HG03039 (cell line): ENCODE results near the gene DYRK3.

Experiments
- ATAC-seq: cut with Tn5 transposase; IDR thresholded peaks from one replicate; pipeline ENCODE4 v1.9.1; 2021; ENCODE audit warnings: mild to moderate bottlenecking, moderate library complexity; ENCODE audit not compliant: unreplicated experiment

The DYRK3 gene

GRCh38 chr1:206681359-206681758 lies 46.0 kb downstream of the DYRK3 start:
- ATAC-seq, result no peak

- no peak for ATAC-seq
These were observed 46.8 kb downstream of the DYRK3 start for GRCh38 chr1:206682111-206682510.

DNA sequence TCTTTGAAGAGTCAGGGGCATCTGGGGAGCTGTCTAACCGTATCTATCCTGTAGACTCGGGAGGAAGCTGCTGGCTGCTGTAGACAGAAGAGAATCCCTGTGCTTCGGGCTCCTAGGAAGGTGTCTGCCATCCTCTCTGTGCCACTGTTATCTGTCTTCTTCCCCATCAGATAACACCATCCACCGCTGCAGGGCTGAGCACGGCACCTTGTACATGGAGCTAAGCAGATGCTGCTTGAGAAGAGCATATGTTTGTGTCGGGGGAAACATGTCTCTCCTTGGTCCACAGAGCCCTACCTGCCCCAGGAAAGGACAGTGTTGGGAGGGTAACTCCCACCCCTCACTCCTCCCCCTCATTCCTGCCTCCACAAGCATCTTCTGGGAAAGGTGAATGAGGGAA lies 48.0 kb downstream of the DYRK3 start:
- no peak for ATAC-seq

DNA sequence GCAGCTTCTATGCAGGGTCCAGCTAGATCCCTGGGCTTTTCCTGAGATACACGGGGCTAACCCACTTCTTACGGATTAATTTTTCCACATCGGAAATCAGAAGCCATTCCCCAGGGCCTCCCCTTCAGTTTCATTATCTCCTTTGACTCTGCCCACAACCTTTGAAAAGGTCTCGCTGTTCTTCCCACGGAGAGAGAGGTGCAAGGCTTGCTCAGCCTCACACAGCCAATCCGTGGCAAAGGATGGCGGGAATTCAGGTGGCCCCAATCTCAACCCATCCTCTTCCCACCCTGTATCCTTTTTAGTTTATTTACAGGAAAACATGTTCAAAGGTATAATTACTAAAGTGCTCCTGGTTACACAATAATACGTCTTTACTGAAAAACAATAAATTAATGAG lies 48.7 kb downstream of the DYRK3 start:
- no peak for ATAC-seq

DNA sequence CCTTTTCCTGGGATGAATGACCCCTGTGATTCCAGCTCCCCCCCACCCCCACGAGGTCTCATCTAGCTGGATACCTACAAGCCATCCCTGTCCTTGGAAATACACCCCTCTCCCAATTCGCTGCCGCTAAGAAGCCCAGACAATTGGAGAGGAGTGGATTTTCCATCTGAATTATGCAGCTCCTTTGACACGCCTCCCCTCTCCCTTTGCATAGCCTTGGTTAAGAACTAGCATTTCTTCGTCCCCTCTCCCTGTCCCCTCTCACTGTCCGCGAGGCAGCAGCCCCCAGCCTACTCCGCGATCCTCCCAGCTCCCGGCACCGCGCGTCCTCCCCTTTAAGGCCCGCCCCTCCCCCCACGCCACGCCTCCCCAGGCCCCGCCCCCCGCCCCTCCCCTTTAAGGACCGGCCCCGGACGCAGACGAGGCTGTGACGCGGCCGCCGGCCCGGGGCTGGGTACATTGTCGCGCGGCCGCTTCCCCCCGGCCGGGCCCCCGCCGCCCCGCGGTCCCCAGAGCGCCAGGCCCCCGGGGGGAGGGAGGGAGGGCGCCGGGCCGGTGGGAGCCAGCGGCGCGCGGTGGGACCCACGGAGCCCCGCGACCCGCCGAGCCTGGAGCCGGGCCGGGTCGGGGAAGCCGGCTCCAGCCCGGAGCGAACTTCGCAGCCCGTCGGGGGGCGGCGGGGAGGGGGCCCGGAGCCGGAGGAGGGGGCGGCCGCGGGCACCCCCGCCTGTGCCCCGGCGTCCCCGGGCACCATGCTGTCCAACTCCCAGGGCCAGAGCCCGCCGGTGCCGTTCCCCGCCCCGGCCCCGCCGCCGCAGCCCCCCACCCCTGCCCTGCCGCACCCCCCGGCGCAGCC lies 49.4 kb downstream of the DYRK3 start, which contains the start of gene MAPKAPK2:
TSS of gene MAPKAPK2 (plus strand) at position 428 of the 856 bp plus-strand sequence. CDS start at position 753, 325 bp downstream.
- ATAC-seq, result peak; percentile 36

DNA sequence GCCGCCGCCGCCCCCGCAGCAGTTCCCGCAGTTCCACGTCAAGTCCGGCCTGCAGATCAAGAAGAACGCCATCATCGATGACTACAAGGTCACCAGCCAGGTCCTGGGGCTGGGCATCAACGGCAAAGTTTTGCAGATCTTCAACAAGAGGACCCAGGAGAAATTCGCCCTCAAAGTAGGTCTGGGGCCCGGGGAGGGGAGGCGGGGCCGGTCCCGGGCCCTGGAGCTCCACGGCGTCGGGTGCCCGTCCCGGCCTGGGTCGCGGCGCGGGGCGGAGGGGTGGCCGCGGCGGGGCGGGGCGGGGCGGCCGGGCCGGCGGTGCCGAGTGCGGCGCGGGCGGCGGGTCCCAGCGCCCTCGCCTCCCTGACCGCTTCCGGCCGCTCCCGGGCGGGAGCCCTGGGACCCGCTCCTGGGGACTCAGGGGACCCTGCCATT lies 50.0 kb downstream of the DYRK3 start:
- peak; percentile 25 for ATAC-seq

DNA sequence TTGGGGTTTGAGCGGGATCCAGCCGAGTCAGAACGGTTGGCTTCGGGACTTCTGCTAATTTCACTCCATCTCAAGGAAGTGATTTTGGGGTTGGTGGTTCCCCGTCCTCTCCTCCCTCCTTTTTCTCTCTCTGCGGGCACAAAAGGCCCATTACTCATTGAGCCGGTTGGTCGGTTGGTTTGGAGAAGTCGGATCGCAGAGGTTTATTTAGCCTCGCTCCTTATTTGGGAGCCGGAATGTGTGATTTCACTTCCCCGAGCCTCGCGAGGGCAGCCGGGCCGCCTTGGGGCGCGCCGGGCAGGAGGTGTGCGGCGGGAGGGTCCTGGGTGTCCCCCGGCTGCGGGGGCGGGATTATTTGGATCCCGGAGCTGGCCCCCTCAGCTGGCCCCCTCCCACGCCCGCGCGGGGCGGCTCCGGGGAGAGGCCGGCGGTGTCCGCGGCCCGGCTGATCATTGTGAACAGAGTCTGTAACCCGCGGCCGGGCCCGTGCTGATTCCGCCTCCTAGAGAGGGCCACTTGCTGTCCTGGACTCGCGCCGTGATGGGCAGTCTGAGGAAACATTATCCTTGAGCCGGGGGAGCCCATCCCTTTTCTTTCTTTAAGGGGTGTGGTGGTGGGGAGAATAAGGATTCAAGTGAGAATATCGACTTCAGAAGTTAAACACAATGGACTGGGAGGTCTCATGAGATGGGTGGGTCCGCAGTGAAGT lies 50.6 kb downstream of the DYRK3 start:
- peak; percentile 28 for ATAC-seq

DNA sequence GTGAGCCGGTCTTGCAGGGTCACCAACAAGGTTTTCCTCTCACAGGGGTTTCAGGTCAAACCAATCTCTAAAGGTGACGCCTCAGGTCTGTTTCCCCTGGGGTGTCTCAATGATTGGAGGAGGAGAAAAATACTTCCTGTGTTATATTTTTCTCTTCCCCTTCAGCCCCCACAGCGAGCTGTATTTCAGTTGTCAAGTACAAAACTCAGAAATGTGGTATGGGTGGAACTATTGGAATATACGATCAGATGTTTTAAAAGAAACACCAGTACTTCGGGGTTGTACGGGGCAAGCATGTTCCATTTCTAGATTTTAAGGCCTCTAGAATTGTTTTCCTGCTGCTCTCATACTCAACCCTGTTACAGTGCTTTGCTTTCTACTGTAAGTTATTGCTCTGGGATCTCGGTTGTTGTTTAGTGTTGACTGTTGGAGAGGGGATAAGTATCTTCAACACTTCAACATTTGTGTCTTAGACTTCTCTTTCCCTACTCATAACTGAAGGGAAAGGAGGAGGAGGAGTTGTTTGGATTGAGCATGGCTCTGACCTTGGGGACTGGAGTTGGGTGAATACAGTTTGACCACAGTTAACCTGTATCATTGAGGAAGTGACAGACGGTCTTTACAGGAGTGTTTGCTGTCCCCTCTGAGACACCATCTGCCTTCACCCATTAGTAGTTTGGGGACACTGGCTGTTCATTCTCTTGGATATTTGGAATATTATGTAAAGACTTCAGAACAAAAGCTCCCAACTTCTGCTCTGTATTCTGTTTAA lies 51.3 kb downstream of the DYRK3 start:
- ATAC-seq, result no peak

DNA sequence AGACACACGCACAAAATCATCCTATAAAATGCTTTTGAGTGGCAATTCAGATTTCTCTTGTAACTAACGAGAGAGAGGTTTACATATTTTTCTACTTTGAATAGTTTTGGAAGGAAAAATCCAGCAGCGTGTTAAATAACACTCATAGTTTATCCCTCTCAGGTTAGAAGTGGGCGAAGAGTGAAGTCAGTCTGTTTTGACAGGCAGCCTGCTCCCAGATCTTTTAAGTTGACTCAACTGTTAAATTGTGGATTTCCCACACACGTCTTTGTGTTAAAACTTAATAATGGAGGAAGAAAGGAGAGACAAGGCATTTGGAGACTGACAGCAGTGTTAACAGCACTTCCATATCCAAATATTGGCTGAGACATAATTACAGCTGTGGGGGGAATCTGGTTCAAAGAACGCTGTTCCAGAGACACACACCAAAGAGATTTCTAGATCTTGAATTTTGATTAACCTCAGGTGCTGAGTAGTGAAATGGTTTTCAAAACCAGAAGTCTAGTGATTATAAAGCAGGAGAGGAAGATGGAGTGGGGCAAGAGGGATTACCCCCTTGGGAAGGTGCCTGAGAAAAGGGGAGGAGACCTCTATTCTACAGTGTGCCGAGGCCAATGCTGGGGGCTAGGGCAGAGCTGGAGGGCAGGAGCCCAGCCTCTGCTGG lies 52.0 kb downstream of the DYRK3 start:
- ATAC-seq, result no peak

GRCh38 chr1:206687915-206688442 lies 52.6 kb downstream of the DYRK3 start:
- ATAC-seq, result no peak

DNA sequence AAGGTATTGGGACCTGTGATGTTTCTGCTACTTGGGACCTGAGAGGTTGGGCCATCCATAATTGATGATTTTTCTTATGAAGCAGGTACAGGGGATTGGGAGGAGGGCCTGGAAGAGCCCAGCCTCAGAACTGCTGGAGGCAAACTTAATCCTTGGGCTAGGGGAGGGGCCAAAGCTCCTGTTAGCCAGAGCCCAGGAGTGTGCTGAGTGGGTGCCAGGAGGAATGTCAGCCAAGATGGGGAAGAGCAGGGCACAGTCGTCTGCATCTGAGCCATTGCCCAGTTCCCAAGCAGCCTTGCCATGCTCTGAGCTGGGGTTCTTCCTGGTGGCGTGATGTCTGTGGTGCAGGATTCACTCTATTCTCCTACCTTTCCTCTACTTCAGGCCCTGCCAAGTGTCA lies 55.2 kb downstream of the DYRK3 start:
- ATAC-seq, result no peak

DNA sequence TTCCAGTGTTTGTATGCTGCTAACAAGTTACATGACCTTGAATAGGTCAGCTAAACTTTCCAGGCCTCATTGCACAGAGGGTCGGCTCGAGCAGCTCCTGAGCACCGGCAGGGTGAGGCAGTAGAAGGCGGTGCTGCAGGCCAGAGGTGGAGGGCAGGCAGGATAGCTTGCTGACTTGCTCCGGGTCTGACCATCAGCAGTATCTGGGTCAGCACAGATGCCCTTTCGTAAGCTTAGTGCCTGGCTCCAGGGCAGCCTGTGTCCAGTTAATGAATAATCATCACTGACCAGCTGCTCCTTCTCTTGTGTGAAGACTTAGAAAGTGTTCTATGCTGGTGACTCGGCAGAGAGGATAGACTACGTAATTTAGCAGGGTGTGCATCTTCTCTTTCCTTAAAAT lies 56.3 kb downstream of the DYRK3 start:
- no peak for ATAC-seq

DNA sequence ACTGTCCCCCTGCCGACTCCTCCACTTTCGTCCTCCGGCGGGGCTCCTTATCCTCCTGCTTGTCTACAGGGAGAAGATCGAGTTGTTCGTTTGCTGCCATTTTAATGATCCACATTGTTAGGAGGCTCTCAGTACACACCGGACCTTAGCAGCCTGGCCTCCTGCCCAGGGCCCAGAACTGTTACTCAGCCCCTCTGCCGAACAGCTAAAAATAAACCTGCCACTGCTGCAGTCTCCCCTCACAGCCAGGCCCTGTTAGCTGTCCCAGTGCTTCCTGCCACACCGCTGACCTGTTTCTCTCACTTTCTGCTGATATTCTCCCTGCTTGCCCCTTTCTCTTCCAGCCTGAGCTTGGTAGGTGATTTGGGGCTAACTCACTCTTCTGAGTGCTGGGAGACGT lies 57.7 kb downstream of the DYRK3 start:
- no peak for ATAC-seq

DNA sequence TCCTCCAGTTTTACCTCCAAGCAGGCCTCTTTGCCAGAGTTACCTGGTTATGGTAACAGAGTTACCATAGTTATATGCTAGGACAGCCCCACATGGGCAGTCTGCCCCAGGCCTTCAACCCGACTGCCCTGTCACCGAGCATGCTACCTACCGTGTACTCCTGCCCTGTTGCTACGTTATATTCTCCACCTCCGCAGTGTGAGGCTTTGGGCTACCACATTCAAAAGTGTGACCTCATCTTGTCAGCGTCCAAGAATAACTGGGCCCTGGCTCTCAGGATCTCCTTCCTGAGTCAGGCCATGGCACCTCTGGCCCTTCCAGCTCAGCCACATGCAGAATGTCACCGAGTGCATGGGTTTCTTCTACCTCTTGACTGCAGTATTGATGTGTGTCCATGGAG lies 58.3 kb downstream of the DYRK3 start:
- ATAC-seq, result no peak

DNA sequence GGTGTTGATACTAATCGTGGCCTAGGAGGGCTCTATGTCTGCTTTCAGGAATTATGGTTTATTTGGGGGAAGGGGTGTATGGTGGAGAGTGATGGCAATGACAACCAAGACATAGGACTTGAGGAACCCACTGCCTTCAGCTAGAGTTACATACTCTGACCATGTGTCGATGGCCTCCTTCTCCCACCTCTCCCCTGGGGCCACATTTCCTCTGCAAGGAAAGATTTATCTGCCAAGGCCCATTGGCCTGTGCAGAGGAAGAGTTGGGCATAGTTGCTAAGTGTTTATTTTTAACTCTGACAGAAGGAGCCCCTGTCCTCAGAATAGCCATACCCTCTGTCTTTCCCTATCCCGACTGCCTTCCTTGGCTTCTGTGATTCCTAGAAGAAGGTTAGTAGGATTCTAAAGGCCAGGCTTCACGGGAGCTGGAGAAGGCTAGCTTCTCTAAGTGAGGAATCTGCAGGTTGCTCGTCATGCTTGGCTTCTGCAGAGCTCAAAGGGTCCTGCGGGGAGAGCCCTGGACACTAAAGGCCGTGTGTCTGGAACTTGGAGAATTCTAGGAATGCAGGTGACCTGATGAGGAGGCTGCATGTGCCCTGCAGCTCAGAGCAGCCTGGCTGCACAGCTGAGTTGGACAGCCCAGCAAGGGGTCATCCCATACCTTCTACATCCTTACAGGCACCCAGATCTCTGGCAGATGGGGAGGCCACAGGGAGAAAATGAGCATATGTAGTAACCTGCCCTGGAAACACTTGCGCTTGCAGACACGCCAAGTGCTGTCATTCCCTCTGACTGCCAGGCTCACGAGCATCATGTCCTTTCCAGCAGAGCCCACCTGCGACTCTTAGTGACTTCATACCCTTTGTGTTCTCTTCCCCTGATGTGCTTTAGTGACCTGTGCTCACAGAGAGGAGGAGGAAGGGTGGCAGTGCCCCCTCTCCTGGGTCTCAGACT lies 59.1 kb downstream of the DYRK3 start:
- no peak for ATAC-seq

DNA sequence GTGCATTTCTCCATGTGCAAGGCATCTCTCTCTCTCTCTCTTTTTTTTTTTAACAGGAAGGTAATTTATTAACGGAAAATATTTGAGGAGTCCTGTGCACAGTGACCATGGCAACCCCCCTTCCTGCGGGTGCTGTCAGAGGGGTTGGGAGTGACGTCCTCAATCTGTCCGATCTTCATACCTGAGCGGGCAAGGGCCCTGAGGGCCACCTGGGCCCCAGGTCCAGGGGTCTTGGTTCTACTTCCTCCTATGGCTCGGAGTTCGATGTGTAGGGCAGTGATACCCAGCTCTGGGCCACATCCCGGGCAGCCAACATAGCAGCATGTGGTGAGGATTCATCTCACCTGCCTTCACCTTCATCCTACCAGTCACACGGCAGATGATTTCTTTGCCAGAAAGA lies 60.4 kb downstream of the DYRK3 start:
- no peak for ATAC-seq

GRCh38 chr1:206696812-206697585 lies 61.7 kb downstream of the DYRK3 start:
- ATAC-seq, result no peak

DNA sequence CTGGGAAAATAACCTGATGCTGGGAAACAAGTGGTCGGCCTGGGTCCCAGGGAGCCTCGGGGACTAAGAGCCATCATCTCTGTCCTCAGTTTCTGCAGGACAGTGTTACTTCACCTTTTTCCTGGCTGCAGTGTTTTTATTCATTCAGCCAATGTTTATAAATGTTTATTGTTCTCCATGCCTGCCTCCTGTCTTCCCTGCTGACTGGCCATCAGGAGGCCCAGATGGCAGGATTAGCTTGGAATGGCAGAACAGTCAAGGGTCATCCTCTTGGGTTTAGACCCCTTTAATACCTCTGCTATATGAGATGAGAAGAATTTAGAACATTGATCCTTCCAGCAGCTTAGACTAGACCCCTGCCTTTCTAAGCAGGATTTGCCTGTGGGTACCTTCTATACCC lies 62.7 kb downstream of the DYRK3 start:
- ATAC-seq, result no peak
